M059J (cell line): ENCODE data around the gene LRRC45. TPM values are rescaled to one million over a fixed set of nuclear protein-coding genes. Genes with fewer than 3 reads are reported as not detected.
A peak's percentile ranks its signal among the peaks of the same experiment; 100 is the strongest.

Experiments used
- DNase-seq: peaks from one replicate; pipeline ENCODE4 v3.0.0-alpha.2; 2012; ENCODE audit warnings: low read depth
- total RNA-seq: library from RNA; depleted of rRNA; stranded (reverse); fragments of >200 nt; shearing (Covaris generic); gene quantifications from 2 replicates; pipeline ENCODE4 v1.2.3, GENCODE V29; 2014

The LRRC45 gene
- total RNA-seq, 1 experiment from 2014 or later = 20.8 TPM

- no peak for DNase-seq
These were observed 39.2 kb downstream of the LRRC45 start for GRCh38 chr17:82062076-82062983.

- DNase-seq = no peak
These were observed 39.9 kb downstream of the LRRC45 start for GRCh38 chr17:82062984-82063368.

GRCh38 chr17:82063424-82064415, 40.6 kb downstream of the LRRC45 start:
- no peak for DNase-seq

GRCh38 chr17:82064433-82065192, 41.5 kb downstream of the LRRC45 start:
- no peak for DNase-seq

GRCh38 chr17:82065193-82065637, 42.1 kb downstream of the LRRC45 start:
- DNase-seq = no peak

GRCh38 chr17:82065638-82066303, 42.7 kb downstream of the LRRC45 start, which contains the start of gene DUS1L:
Gene DUS1L, minus strand, starts transcription at chr17:82065804. Its CDS starts 745 bp downstream, at chr17:82065059.
- DNase-seq = peak; percentile 28

- DNase-seq = no peak
These were observed 47.5 kb downstream of the LRRC45 start for GRCh38 chr17:82070611-82071010.

GRCh38 chr17:82072827-82073226, 49.7 kb downstream of the LRRC45 start:
- no peak for DNase-seq

- no peak for DNase-seq
These were observed 50.3 kb downstream of the LRRC45 start for GRCh38 chr17:82073446-82073845.

- no peak for DNase-seq
These were observed 53.1 kb downstream of the LRRC45 start for GRCh38 chr17:82076018-82076784.

- DNase-seq = no peak
These were observed 53.9 kb downstream of the LRRC45 start for GRCh38 chr17:82076785-82077591.

- DNase-seq = no peak
These were observed 54.7 kb downstream of the LRRC45 start for GRCh38 chr17:82077617-82078358.

GRCh38 chr17:82078433-82078832, 55.3 kb downstream of the LRRC45 start:
- DNase-seq = no peak

GRCh38 chr17:82079001-82079677, 56.0 kb downstream of the LRRC45 start:
- no peak for DNase-seq

GRCh38 chr17:82080048-82080788, 57.1 kb downstream of the LRRC45 start:
- DNase-seq = no peak
